H9 (cell line): ENCODE data around the gene INSYN2B. TPM values are rescaled to one million over a fixed set of nuclear protein-coding genes. Genes with fewer than 3 reads are reported as not detected.

Source experiments
- DNase-seq: peaks from one replicate; pipeline ENCODE4 v3.0.0-alpha.2; 2017
- H2AFZ ChIP-seq: one replicate; pipeline ENCODE4 v1.6.1; 2013; ENCODE audit warnings: mild to moderate bottlenecking, low read length, control low read depth, moderate library complexity
- H2AK5ac ChIP-seq: 2 replicates; pipeline ENCODE4 v1.6.1; 2013; ENCODE audit warnings: low read length, control low read depth, mixed read lengths; ENCODE audit not compliant: insufficient read length
- H2BK120ac ChIP-seq: one replicate; pipeline ENCODE4 v1.6.1; 2013; ENCODE audit warnings: low read depth, mild to moderate bottlenecking, low read length, control low read depth, inconsistent platforms; ENCODE audit not compliant: poor library complexity, severe bottlenecking
- H2BK12ac ChIP-seq: 2 replicates; pipeline ENCODE4 v1.6.1; 2013; ENCODE audit warnings: low read length, control low read depth, mixed read lengths, low read depth; ENCODE audit not compliant: insufficient read length
- H2BK15ac ChIP-seq: 2 replicates; pipeline ENCODE4 v1.6.1; 2013; ENCODE audit warnings: low read depth, low read length, control low read depth
- H2BK20ac ChIP-seq: one replicate; pipeline ENCODE4 v1.6.1; 2013; ENCODE audit warnings: low read depth, mild to moderate bottlenecking, low read length, control low read depth, inconsistent platforms; ENCODE audit not compliant: poor library complexity, severe bottlenecking
- H2BK5ac ChIP-seq: 2 replicates; pipeline ENCODE4 v1.6.1; 2013; ENCODE audit warnings: low read length, control low read depth, mixed read lengths; ENCODE audit not compliant: insufficient read length
- H3K14ac ChIP-seq: 2 replicates; pipeline ENCODE4 v1.6.1; 2013; ENCODE audit warnings: low read length, control low read depth; ENCODE audit not compliant: insufficient read depth
- H3K18ac ChIP-seq: 2 replicates; pipeline ENCODE4 v1.6.1; 2013; ENCODE audit warnings: low read depth, mild to moderate bottlenecking, mixed read lengths, low read length, control low read depth; ENCODE audit not compliant: insufficient read length
- H3K23ac ChIP-seq: 2 replicates; pipeline ENCODE4 v1.6.1; 2013; ENCODE audit warnings: low read length, control low read depth, mixed read lengths, low read depth; ENCODE audit not compliant: insufficient read length
- H3K23me2 ChIP-seq: 2 replicates; pipeline ENCODE4 v1.6.1; 2013; ENCODE audit warnings: low read depth, mild to moderate bottlenecking, mixed read lengths, low read length, control low read depth; ENCODE audit not compliant: insufficient read length, poor library complexity, severe bottlenecking
- H3K27ac ChIP-seq: 2 replicates; pipeline ENCODE4 v1.5.1; 2013; ENCODE audit warnings: low read length, control low read depth, mixed read lengths, low read depth; ENCODE audit not compliant: insufficient read length
- H3K27me3 ChIP-seq: 2 replicates; pipeline ENCODE4 v1.6.1; 2013; ENCODE audit warnings: low read length, control low read depth, inconsistent platforms; ENCODE audit not compliant: insufficient read depth
- H3K4ac ChIP-seq: 2 replicates; pipeline ENCODE4 v1.6.1; 2013; ENCODE audit warnings: low read depth, mild to moderate bottlenecking, control low read depth, inconsistent platforms, low read length, moderate library complexity
- H3K4me1 ChIP-seq: 2 replicates; pipeline ENCODE4 v1.6.1; 2013; ENCODE audit warnings: low read length, control low read depth, inconsistent platforms; ENCODE audit not compliant: insufficient read depth
- H3K4me2 ChIP-seq: 2 replicates; pipeline ENCODE4 v1.6.1; 2013; ENCODE audit warnings: low read length, control low read depth, mixed read lengths; ENCODE audit not compliant: insufficient read length, insufficient read depth
- H3K56ac ChIP-seq: 2 replicates; pipeline ENCODE4 v1.6.1; 2013; ENCODE audit warnings: low read depth, mild to moderate bottlenecking, mixed read lengths, low read length, control low read depth; ENCODE audit not compliant: insufficient read length
- H3K79me1 ChIP-seq: 2 replicates; pipeline ENCODE4 v1.6.1; 2013; ENCODE audit warnings: low read depth, mild to moderate bottlenecking, moderate library complexity, low read length, control low read depth, inconsistent platforms; ENCODE audit not compliant: insufficient read depth, poor library complexity, severe bottlenecking
- H3K79me2 ChIP-seq: 2 replicates; pipeline ENCODE4 v1.6.1; 2013; ENCODE audit warnings: low read length, control low read depth, inconsistent platforms; ENCODE audit not compliant: insufficient read depth
- H3K9ac ChIP-seq: 2 replicates; pipeline ENCODE4 v1.6.1; 2013; ENCODE audit warnings: low read length, control low read depth, mixed read lengths; ENCODE audit not compliant: insufficient read length; ENCODE audit errors: extremely low read depth
- H3K9me3 ChIP-seq: one replicate; pipeline ENCODE4 v1.6.1; 2013; ENCODE audit warnings: low read depth, low read length, inconsistent platforms; ENCODE audit not compliant: control insufficient read depth
- H3T11ph ChIP-seq: one replicate; pipeline ENCODE4 v1.6.1; 2013; ENCODE audit warnings: mild to moderate bottlenecking, low read length, control low read depth, inconsistent platforms
- H4K20me1 ChIP-seq: one replicate; pipeline ENCODE4 v1.6.1; 2013; ENCODE audit not compliant: control insufficient read depth, insufficient read length, insufficient read depth
- H4K5ac ChIP-seq: 2 replicates; pipeline ENCODE4 v1.6.1; 2013; ENCODE audit warnings: low read depth, mild to moderate bottlenecking, mixed read lengths, low read length, control low read depth; ENCODE audit not compliant: insufficient read length
- H4K8ac ChIP-seq: replicated peaks from 2 replicates; pipeline ENCODE4 v1.6.1; 2013; ENCODE audit warnings: low read length, control low read depth, mixed read lengths, low read depth; ENCODE audit not compliant: insufficient read length
- H4K91ac ChIP-seq: 2 replicates; pipeline ENCODE4 v1.6.1; 2013; ENCODE audit warnings: low read depth, mild to moderate bottlenecking, moderate library complexity, mixed read lengths, low read length, control low read depth; ENCODE audit not compliant: insufficient read length
- H3K27ac Mint-ChIP-seq, 3 experiments: 2 replicates in 2 of 3; 3 replicates in 1 of 3; pipeline ENCODE4 v1.8.0; 2020 to 2021; ENCODE audit warnings: mixed read lengths in 3 of 3, mild to moderate bottlenecking in 1 of 3, moderate library complexity in 1 of 3
- H3K27me3 Mint-ChIP-seq: 2 replicates; pipeline ENCODE4 v1.8.0; 2021; ENCODE audit warnings: low read depth, mild to moderate bottlenecking, moderate library complexity, mixed read lengths
- H3K36me3 Mint-ChIP-seq, 3 experiments: 2 replicates in 2 of 3; 3 replicates in 1 of 3; pipeline ENCODE4 v1.8.0; 2020 to 2021; ENCODE audit warnings: low read depth in 3 of 3, mixed read lengths in 3 of 3; ENCODE audit not compliant: insufficient read depth in 1 of 3
- H3K4me1 Mint-ChIP-seq, 2 experiments: 2 replicates each; pipeline ENCODE4 v1.8.0; 2020; ENCODE audit warnings: mixed read lengths in 2 of 2
- H3K4me3 Mint-ChIP-seq, 2 experiments: 2 replicates in 1 of 2; 3 replicates in 1 of 2; pipeline ENCODE4 v1.8.0; 2020 to 2021; ENCODE audit warnings: mild to moderate bottlenecking in 2 of 2, mixed read lengths in 2 of 2, moderate library complexity in 1 of 2
- H3K9me3 Mint-ChIP-seq, 2 experiments: 2 replicates in 1 of 2; 3 replicates in 1 of 2; pipeline ENCODE4 v1.8.0; 2020; ENCODE audit warnings: mild to moderate bottlenecking in 2 of 2, mixed read lengths in 2 of 2, moderate library complexity in 1 of 2
- CTCF ChIP-seq: fragments of 200-600 bp; sonication (generic); conservative IDR thresholded peaks from 3 replicates; pipeline ENCODE4 v1.8.0; 2021; ENCODE audit warnings: antibody characterized with exemption, mild to moderate bottlenecking
- WGBS: extraction: QIAGEN DNeasy Blood & Tissue Kit; methylation state at CpG from one replicate; pipeline ENCODE4 v1.1.7; 2013; ENCODE audit warnings: missing lambda C conversion rate, low lambda C conversion rate, mixed read lengths; ENCODE audit not compliant: insufficient read length; ENCODE audit errors: extremely low coverage; 5-methylcytosine and 5-hydroxymethylcytosine counted together
- total RNA-seq: library from RNA; stranded (reverse); gene quantifications from 2 replicates; pipeline ENCODE4 v1.2.1, GENCODE V29; 2021

INSYN2B gene
- total RNA-seq, 1 experiment from 2014 or later = not detected

- H3K9me3 ChIP-seq = no peaks in the 10 kb centered on the region
- H3K79me2 ChIP-seq = no peaks in the 10 kb centered on the region
- no peaks in the 10 kb centered on the region; a peak in 1 of 7 replicates for H3K36me3 Mint-ChIP-seq
- no peak overlapping the region for H2AK5ac ChIP-seq
- H3K27me3 ChIP-seq = no peaks in the 10 kb centered on the region
- no peaks in the 10 kb centered on the region for H3K23me2 ChIP-seq
- TF ChIP-seq CTCF = no peak
- no peak overlapping the region for H3K4me2 ChIP-seq
- no peak overlapping the region for H4K8ac ChIP-seq
- H2BK5ac ChIP-seq = no peak overlapping the region
- H3K79me1 ChIP-seq = no peaks in the 10 kb centered on the region
- H4K20me1 ChIP-seq = no peaks in the 10 kb centered on the region
- H2BK15ac ChIP-seq = no peak overlapping the region
- H3K4me1 ChIP-seq = no peaks in the 10 kb centered on the region
- no peak overlapping the region for H3K14ac ChIP-seq
- no peak overlapping the region for H4K5ac ChIP-seq
- no peak overlapping the region for H3K23ac ChIP-seq
- H3K27ac Mint-ChIP-seq = no peak overlapping the region
- no peaks in the 10 kb centered on the region for H3K9me3 Mint-ChIP-seq
- H3K9ac ChIP-seq = no peak overlapping the region
- no peak overlapping the region for H3K4me3 Mint-ChIP-seq
- H3T11ph ChIP-seq = no peak overlapping the region
- H3K56ac ChIP-seq = no peak overlapping the region
- H4K91ac ChIP-seq = no peak overlapping the region
- no peak overlapping the region for H2BK120ac ChIP-seq
- H2BK20ac ChIP-seq = no peak overlapping the region
- peaks cover 0 to 4% of the 10 kb centered on the region in 2 experiments; a peak in 3 of 4 replicates for H3K4me1 Mint-ChIP-seq
- no peak overlapping the region for H3K27ac ChIP-seq
- no peak overlapping the region for H3K4ac ChIP-seq
- H2BK12ac ChIP-seq = no peak overlapping the region
- H3K18ac ChIP-seq = no peak overlapping the region
- no peak overlapping the region for H2AFZ ChIP-seq
- H3K27me3 Mint-ChIP-seq = no peaks in the 10 kb centered on the region
- DNase-seq = no peak
- no CpG with 5 or more reads among the region's 3 CpGs for WGBS
Measured at GRCh38 chr5:169838688-169839087, 141.6 kb downstream of the INSYN2B start.
